Forelimb muscle (tissue), 1 donor: ENCODE measurements around the gene NME8. TPM values are rescaled to one million over a fixed set of nuclear protein-coding genes. Genes with fewer than 3 reads are reported as not detected.

Experiments used
- DNase-seq: peaks from one replicate; pipeline ENCODE4 v3.0.0-alpha.2; 2013; ENCODE audit warnings: low read depth
- polyA plus RNA-seq: library from polyadenylated mRNA; unstranded; fragments of 120-200 nt; gene quantifications from one replicate; pipeline ENCODE4 v1.2.1, GENCODE V29; 2013; ENCODE audit not compliant: insufficient read length

Gene NME8
- polyA plus RNA-seq, 1 donor, result not detected

- no peak for DNase-seq
Observed at GRCh38 chr7:37932543-37932942, 84.1 kb downstream of the NME8 start.

GRCh38 chr7:37933018-37933566 lies 84.7 kb downstream of the NME8 start:
- no peak for DNase-seq

- peak; percentile 65 for DNase-seq
Observed at GRCh38 chr7:37942934-37943610, 94.7 kb downstream of the NME8 start.

- no peak for DNase-seq
Observed at GRCh38 chr7:37943905-37944736, 95.7 kb downstream of the NME8 start.

- DNase-seq, result no peak
Observed at GRCh38 chr7:37944737-37945054, 96.3 kb downstream of the NME8 start.

- DNase-seq, result no peak
Observed at GRCh38 chr7:37945336-37945735, 96.9 kb downstream of the NME8 start.

GRCh38 chr7:37947138-37947940 lies 98.9 kb downstream of the NME8 start:
- DNase-seq, result no peak

GRCh38 chr7:37947941-37948210 lies 99.5 kb downstream of the NME8 start:
- no peak for DNase-seq

Other genes starting within 250 kb of the NME8 start
- gene GPR141, start 164.8 kb upstream of the NME8 start, polyA plus RNA-seq, result 0.40 TPM
- gene SFRP4, start 68.2 kb downstream of the NME8 start, polyA plus RNA-seq, result 22.2 TPM
- gene EPDR1, start 72.0 kb downstream of the NME8 start, polyA plus RNA-seq, result 109 TPM